ENCODE data around the gene CEND1.

CEND1 gene

GRCh38 chr11:827146-827896, 37.4 kb upstream of the CEND1 start:
- DNase-seq, result no peak

GRCh38 chr11:826836-827145, 36.9 kb upstream of the CEND1 start:
- no peak for DNase-seq

- DNase-seq, result no peak
Observed at GRCh38 chr11:826227-826621, 36.3 kb upstream of the CEND1 start.

- no peak for DNase-seq
Observed at GRCh38 chr11:825366-826226, 35.7 kb upstream of the CEND1 start.

DNA sequence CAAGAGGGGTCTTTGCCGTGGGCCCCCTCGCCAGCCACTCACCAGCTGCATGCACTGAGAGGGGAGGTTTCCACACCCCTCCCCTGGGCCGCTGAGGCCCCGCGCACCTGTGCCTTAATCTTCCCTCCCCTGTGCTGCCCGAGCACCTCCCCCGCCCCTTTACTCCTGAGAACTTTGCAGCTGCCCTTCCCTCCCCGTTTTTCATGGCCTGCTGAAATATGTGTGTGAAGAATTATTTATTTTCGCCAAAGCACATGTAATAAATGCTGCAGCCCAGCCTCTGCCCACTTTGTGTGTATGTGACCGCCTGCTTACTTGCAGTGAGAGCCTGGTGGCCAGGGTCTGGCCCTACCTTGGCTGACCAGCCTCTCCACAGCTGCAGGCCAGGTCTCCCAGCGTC, 35.1 kb upstream of the CEND1 start:
- DNase-seq, result no peak

GRCh38 chr11:824292-824880, 34.5 kb upstream of the CEND1 start:
- DNase-seq, result no peak

DNA sequence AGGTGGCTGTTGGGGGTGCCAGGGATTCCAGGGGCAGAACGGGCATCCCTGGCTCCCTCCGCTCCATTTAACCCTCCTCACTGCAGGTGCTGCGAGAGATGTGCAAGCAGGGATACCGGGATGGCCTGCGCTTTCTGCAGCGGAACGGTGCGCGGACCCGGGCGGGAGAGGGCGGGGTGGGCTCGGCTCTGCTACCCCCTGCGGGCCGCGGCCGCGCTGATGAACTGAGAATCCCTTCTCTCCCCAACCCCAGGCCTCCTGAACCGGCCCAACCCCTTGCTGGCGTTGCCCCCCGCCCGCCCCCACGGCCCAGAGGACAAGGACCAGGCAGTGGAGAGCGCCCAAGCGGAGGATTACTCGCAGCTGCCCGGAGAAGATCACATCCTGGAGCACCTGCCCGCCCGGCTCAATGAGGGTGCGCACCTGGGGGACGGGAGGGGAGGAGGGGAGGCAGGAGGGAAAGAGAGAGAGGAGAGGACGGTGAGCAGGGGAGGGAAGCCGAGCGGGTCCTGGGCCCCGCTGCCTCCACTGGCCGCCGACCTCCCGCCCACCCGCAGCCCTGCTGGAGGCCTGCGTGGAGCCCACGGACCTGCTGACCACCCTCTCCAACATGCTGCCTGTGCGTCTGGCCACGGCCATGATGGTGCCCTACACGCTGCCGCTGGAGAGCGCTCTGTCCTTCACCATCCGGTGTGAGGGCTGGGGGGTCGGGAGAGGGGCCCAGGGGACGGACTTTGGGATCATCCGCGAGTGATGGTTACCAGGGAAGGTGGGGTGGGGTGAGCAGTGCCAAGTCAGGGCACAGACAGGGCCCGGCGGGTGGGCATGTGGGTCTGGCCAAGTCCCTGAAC, 33.8 kb upstream of the CEND1 start:
- DNase-seq, result no peak

- no peak for DNase-seq
Observed at GRCh38 chr11:821512-822371, 31.9 kb upstream of the CEND1 start.

GRCh38 chr11:820655-821511, 31.0 kb upstream of the CEND1 start:
- no peak for DNase-seq

- DNase-seq, result peak; percentile 95
Observed at GRCh38 chr11:819943-820649, 30.2 kb upstream of the CEND1 start.

GRCh38 chr11:819129-819931, 29.4 kb upstream of the CEND1 start:
- DNase-seq, result peak; percentile 93

- DNase-seq, result no peak
Observed at GRCh38 chr11:818396-819128, 28.7 kb upstream of the CEND1 start, which contains the start of gene PNPLA2. TSS of gene PNPLA2 (plus strand) at chr11:818914. CDS start at chr11:819719, 805 bp downstream.

GRCh38 chr11:816433-816779, 26.5 kb upstream of the CEND1 start:
- no peak for DNase-seq

GRCh38 chr11:815675-816432, 26.0 kb upstream of the CEND1 start:
- no peak for DNase-seq

- no peak for DNase-seq
Observed at GRCh38 chr11:813456-814096, 23.7 kb upstream of the CEND1 start.

- DNase-seq, result no peak
Observed at GRCh38 chr11:813072-813455, 23.2 kb upstream of the CEND1 start.

DNA sequence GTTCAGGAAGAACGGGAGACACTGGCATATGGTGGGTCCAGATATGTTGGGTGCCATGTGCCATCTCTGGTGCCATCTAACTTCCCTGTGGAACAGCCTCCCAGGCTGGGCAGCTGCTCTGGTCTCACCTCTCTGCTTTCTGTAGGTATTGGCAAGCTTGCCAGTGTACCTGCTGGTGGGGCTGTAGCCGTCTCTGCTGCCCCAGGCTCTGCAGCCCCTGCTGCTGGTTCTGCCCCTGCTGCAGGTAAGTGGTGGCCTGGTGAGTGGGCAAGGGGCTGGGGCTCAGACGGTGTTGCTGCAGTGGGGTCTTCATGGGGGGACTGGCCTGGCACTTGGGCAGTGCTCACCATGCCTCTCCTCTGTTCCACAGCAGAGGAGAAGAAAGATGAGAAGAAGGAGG, 22.5 kb upstream of the CEND1 start:
- no peak for DNase-seq

Measured in CD4-positive, alpha-beta T cell treated with Interleukin-12 subunit alpha and Interleukin-12 subunit beta, for 1 hour (primary cell).